Activated naive CD4-positive, alpha-beta T cell (primary cell): ENCODE measurements around the gene KCTD3.

ENCODE experiments used
- DNase-seq, 4 experiments: peaks; one replicate each; lab custom pipeline; 2025; lab: John Stamatoyannopoulos, UW

The KCTD3 gene

DNA sequence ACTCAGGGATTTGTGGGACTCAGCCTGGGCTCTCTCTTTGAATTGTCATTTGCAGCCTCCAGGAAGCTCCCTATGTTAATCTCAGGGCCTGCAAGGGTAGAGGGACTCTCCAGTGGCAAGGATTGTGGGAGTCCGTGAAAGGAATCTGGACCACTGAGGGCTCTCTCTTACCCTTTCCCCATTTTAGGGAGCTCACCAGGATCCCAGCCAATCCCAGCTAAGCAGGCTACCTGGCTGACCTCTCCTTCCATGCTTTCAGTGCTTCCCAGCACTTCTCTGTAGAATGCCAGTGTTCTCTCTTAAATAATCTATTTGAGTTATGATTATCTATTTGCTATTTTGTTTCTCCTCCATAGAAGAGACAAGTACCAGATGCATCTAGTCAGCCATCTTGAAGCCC lies 9.6 kb upstream of the KCTD3 start:
- no peak for DNase-seq

DNA sequence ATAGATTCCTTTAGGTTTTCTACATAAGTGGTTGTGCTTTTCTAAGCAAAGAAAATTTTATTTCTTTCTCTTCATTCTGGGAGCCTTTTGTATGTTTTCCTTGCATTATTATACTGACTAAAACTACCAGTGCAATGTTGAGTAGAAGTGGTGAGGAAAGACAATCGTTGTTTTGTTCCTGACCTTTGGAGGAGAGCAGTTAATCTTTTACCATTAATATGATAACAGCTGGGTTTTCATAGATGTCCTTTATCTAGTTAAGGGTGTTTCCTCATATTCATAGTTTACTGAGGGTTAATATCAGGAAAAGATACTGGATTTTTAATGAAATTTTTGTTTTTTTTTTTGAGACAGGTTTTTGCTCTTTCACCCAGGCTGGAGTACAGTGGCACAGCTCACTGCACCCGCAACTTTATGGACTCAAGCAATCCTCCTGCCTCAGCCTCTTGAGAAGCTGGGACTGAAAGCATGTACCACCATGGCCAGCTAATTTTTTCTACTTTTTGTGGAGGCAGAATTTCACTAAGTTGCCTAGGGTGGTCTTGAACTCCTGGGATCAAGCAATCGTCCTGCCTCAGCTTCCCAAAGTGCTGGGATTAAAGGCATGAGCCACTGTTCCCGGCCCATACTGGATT lies 9.0 kb upstream of the KCTD3 start:
- DNase-seq: no peak

DNA sequence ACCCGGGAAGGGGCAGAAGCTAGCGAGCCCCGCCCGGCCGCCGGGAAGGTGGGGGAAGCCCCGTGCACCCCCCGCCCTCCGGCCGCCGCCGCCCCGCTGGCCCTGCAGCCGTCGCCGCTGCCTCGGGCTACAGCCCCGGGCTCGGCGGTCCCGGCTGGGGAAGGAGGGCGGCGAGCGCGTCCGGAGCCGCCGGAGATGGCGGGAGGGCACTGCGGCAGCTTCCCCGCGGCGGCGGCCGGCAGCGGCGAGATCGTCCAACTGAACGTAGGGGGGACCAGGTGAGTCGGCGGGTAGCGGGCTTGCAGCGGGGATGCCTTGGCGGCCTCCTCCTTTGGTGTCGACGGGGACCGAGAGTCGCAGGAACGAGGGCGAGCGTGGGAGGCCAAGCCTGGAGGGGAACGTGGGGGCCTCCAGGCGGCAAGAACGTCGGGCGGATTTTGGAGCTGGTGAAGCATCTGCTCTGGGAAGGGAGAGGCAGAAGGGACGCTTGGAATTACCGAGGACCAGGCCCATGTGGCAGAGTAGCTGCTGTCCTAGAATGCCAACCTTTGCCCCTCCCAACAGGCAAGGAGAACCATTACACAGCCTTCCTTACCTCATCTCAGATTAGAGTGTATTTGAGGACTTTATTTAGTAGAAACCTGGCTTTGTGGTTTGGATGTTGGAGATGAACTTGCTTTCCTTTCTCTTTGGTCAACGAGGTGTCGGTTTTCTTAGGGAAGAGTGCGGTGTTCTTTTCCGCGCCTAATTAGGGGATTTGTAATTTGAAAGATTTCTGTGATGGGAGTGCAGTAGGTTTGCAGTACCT lies 591 bp downstream of the KCTD3 start:
- peak in 1 of 4 experiments; percentile 4 for DNase-seq

DNA sequence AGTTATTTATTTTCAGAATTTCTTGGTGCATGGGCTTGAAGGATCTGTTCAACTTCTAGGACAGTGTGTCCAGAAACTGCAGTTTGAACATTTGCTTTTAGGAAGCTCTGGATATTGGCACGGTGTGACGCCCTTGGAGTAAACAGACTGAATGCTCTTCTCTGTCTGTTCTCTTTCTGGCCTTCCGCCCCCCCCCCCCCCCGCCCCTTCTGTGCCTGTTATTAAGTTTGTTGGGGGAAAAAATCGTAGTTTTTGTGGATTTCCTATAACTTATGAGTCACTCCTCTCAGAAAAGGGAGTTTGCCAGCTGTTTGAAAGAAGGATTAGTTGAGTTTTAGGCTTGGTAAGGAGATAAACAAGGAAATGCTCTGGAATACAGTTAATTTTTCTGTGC lies 1.2 kb downstream of the KCTD3 start:
- no peak for DNase-seq

DNA sequence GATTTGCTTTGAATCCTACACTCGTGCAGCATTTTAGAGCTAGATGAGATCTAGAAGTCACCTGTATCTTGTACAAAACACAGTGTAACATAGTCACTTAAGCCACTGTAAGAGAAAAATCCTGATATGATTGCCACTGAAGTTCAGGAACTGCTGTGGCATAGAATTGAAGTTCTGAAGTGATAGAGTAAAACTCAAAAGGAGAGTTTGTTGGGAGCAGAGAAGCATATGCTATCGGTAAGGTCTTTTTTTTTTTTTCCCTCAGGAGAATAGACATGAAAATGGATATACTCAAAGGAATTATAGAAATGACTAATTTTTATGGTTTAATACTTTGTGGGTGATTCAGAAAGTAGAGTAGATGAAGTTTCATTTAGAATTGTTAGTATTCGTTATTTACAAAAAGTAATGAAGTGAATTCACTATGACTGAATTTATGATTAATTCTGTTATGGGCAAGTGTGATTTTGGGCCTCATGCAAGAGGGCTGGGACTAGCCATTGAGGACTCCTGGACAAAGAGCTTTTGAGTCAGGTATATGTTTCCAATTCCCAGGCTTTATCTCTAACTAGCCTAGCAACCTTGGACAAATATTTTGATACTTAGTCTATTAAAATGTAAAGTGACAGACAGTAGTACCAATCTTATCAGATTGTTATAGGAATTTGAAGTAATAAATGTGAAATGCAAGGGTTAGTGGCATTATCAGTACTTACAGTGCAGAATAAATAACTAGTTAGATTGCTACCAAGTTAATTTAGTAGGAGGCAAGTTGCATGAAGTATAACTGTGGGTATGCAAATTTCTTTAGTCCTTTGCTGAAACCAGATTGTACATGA lies 3.1 kb downstream of the KCTD3 start:
- no peak for DNase-seq

DNA sequence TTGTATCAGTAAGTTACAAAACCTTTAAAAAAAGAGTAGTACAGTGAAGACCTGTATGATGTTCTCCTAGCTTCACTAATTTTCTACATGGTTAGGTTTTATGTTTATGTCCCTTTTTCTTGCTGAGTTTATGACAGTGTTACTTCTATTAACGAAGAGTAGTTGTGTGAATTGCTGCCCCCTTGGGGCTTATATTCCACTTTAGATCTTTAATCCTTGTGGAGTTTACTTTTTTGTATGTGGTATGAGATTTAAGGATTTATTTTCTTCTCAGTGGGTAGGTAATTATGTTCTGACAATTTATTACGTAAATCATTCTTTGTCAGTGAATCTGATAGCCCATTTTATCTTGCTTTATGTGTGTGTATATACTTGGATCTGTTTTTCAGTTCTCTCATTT lies 14.8 kb downstream of the KCTD3 start:
- DNase-seq: no peak

DNA sequence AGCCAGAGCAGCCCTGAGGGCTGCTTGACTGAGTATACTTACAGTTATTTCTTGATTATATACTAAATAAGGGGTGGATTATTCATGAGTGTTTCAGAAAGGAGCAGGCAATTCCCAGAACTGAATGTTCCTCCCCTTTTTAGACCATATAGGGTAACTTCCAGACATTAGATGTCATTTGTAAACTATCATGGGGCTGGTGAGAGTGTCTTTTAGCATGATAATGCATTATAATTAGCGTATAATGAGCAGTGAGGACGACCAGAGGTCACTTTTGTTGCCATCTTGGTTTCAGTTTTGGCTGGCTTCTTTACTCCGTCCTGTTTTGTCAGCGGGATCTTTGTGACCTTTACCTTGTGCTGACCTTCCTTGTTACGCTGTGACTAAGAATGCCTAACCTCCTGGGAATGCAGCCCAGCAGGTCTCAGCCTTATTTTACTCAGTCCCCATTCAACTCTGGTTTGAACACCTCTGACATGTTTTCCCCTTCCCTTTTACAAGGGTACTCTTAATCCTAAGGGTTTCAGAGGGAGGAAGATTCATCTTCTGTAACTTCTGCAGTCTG lies 16.2 kb downstream of the KCTD3 start:
- no peak for DNase-seq

DNA sequence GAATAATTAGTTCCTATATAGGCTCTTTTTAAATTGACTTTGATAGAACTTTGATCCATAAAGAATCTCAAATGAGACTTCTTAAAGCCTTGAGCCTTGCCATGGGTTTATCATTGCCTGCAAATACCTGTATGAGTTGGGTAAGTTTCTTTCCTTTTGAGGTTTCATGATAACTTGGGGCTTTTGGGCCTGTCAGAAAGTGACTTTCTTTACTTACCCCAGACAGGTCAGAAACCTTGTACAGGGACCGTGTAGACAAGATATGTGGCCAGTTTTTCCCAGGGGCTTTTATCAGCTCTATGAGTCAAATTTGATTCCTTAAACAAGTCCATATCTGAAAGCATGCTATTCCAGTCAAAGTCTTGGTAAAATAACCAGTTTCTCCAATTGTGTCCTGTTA lies 17.3 kb downstream of the KCTD3 start:
- DNase-seq: no peak

DNA sequence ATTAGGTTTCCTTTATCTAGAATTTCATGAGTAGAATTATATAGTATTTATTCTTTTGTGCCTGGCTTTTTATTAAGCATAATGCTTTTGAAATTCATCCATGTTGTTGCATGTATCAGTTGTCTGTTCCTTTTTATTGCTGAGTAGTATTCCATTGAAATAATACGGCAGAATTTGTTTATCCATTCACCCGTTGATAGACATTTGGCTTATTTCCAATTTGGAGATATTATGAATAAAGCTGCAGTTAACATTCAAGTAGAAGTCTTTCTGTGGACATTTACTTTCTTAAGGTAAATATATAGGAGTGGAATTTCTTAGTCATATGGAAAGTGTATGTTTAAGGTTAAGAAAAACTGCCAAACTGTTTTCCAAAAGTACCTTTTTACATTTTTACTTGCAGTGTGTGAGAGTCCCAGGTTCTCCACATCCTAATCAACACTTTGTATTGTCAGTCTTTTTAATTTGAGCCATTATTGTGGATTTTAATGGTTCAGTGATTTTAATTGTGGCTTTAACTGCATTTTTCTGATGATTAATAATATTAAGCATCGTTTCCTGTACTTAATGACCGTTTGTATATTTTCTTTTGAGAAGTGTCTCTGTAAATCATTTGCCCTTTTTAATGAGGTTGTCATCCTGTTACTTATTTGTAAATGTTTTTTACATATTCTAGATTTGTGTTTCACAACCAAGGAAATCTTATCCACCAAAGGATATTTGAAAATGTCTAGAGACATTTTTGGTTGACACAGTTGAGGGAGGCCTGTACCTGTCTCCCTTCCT lies 22.7 kb downstream of the KCTD3 start:
- no peak for DNase-seq

DNA sequence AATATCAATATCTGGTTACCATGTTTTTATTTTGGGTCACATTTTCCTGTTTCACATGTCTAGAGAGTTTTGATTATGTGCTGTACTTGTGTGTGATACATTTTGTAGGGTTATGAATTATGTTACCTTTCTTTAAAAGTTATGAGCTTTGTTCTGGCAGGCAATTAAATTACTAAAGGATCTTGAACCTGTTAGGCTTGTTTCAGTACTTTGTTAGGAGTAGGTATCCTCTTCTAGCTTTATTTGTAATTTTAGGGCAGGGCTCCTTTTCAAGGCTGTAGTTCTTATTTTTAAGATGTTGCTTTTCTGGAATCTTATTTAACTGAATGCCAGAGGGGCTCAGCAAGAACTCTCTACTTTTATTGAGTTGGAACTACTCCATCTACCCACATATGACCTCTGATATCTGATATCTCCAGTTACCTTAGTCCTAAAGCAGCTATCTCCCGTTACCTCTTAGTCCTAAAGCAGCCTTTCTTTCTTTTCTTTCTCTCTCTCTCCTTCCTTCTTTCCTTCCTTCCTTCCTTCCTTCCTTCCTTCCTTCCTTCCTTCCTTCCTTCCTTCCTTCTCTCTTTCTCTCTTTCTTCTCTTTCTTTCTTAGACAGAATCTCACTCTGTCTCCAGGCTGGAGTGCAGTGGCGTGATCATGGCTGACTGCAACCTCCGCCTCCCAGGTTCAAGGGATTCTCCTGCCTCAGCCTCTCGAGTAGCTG lies 23.8 kb downstream of the KCTD3 start:
- DNase-seq: no peak

DNA sequence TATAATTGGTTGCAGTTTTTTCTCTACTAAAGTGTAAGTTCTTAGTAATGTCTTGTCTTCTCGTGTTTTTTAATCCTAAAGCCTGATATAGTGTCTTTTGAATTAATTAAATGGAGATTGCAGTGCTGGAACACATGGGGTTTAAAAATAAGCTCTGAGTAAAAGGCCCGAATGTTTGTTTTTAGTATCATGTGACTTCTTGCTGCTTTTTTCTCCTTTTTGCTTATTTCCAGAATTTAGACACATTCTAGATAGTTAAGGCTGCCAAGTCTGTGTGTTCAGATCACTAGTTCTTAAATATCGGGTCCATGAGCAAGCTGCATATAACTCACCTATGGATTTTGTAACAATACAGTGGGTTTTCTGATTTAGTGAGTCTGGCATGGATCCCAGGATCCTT lies 27.5 kb downstream of the KCTD3 start:
- DNase-seq: no peak

DNA sequence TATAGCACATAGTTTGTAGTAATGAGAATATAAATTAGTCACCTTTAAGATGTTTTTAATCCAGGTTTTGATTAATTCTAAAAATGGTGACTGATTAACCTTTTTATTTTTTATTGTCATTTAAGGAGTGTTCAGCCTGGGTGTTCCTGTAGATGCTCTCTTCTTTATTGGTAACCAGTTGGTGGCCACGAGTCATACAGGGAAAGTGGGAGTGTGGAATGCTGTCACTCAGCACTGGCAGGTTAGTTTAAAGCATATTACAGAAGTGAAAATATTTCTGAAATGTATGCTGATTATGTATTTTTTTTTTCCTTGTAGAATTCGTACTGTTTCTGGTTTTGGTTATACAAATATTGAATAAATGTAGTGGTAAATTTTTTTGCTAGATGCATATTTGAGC lies 28.1 kb downstream of the KCTD3 start:
- DNase-seq: no peak

DNA sequence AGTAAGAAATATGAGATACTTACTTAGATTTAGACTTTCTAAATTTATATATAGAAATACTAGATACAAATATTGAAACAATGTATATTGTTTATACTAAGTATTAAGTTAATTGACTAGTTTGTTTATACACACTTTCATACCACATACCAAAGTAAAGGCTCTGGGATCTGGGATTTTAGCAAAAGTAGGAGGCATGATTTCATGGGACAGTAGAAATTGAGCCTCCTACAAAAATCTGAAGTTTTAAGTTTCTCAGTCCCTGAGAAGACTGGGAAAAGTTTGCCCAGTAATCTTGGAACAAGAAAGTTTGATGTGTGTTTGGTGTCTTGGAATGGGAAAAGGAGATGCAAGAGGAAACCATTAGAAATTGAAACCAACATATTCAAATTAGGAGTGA lies 30.9 kb downstream of the KCTD3 start:
- DNase-seq: no peak

DNA sequence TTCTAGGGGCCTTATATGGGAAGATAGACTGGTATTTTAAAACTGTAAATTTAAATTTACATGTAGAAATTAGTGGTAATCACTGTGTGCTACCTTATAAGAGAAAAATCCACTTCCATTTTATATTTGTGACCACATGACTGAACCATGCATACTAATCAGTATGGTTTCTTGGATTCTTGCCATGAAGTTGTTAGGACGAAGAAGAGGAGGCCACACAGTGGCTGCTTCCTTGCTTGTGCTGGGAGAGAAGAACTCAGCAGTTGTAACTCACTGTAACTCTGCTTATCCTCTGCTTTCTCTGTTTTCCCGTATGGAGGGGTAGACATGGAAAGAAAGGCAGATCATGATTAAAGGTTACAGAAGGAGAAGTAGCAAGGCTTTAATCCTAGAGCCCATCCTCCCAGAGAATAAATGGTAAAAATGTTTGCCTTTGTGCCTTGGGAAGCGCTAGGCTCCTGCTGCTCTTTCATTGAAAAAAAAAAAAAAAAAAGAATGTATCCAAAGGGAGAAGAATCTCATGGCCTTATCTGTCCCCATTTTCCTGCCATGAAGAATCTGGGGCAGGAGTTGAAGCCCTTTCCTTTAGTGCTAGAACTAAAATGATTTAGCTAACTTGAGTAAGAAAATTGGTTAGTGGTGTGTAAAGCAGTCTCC lies 32.4 kb downstream of the KCTD3 start:
- DNase-seq: no peak

DNA sequence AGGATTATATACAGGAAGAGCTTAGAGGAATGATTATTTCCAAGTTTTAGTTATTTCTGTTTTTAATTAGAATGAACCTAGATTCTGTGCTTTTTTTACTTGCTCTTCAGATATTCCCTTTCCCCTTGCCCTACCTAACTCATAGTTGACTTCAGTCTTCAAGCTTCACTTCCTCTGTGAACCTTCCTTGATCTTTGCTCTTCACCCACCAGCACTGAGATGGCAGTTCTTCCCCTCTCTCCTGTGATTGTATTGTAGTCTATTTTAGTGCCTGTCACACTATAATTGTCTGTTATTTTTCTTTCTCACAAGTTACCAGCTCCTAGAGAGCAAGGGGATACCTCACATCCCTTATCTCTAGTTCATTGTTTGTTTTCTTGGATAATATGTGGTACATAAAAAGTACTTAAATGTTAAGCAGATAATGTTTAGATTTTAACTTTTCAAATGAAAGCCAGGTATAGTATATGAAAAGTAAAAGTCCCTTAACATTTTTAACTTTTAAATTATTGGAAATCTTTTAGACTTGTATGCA lies 33.2 kb downstream of the KCTD3 start:
- DNase-seq: no peak

DNA sequence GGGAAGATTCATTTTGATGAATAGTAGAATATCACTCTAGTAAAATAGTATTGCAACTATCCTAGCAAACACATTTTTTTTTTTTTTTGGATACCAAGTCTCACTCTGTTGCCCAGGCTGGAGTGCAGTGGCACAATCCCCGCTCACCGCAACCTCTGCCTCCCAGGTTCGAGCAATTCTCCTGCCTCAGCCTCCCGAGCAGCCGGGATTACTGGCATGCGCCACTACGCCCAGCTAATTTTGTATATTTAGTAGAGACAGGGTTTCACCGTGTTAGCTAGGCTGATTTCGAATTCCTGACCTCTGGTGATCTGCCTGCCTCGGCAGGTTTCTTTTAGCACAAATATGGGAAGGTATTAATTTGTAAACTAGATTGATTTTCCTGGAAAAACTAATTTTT lies 33.8 kb downstream of the KCTD3 start:
- no peak for DNase-seq

DNA sequence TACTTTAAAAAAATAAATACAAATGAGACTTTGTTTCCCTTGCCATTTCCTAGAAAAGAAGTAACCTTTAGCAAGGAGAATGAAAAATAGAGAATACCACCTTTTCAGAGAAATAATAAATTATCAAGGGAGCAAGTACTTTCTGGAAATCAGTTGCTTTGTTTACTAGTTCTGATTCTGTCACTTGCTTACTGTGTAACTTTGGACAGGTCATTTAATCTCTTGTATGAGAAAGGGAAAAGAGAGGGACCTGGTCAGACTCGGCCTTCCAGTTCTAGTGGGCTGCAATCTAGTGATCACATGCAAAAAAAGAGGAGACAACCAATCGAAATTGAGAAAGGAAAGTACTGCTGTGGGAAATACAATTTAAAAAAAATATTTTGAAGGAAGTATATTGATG lies 34.2 kb downstream of the KCTD3 start:
- DNase-seq: no peak

DNA sequence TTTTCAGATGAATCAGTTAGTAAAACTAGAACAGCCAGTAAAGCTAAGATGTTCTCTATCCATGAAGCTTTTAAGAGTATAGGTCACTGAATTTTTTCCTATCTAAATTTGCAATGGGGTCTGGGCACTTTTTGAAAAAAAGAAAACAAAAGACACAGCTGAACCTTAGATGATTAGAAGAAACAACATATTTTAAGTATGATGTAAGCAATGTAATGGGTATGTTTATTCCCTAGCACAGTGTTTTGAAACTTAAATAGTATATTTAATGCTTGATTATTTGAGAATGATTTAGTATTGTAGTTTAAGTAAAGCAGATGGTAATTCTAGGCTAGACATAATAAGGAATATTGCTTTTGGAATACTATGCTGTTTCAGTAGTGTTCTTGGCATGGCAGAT lies 36.2 kb downstream of the KCTD3 start:
- DNase-seq: no peak

DNA sequence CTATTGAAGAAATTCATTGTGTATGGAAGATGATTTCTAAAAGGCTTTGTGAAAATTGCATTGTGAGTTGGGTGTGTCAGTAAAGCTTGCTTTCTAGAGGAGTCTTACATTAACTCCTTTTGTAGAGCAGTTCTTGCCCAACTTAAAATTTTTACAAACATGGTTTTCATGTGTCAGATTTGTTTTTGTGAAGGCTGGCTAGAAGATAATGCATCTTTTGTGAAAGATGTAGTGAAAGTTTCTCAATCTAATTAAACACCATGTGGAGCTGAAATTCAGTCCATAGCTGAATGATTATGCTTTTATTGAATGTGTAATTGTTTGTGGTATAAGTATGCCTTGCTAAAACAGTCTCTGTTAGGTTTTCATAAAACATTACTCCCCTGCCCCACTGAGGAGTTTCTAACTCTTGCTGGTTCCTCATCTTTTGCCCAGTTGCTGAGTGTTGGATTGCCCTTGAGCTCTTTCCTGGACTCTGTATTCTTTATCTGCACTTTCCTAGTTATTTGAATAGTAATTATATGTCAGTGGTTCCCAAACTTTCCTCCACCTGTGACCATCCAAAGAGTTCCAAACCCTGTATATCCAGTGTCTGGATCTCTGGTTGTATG lies 38.0 kb downstream of the KCTD3 start:
- DNase-seq: no peak

DNA sequence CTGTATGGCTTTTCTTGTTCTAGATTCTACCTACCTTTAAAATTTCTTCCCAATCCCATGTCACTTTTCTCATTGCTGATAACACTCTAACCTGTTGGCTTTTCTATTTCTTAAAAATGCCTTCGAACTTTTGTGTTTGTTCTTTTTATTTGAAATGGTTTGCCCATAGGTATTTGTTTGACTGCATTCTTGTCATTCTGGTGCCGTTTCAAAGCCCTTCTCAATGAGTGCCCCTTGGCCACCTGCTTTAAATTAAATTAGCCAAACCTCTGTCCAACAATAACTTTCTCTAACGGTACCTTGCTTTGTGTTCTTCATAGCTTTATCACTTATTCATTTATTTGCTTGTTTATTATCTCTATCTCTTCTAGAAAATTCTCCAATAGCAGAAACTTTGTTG lies 38.9 kb downstream of the KCTD3 start:
- DNase-seq: no peak
